DND-41 (cell line): ENCODE measurements around the gene MRPL36.

Source experiments
- EZH2 ChIP-seq: IDR thresholded peaks from 3 replicates; pipeline ENCODE4 v1.6.1; 2012; ENCODE audit warnings: borderline replicate concordance, low read depth, mild to moderate bottlenecking, moderate library complexity, low read length, inconsistent platforms; ENCODE audit not compliant: severe bottlenecking
- TF ChIP-seq, protein P1 (sequence below): IDR thresholded peaks from 2 replicates; pipeline ENCODE4 v1.5.1; 2012; ENCODE audit warnings: borderline replicate concordance, low read length, moderate library complexity, mild to moderate bottlenecking; ENCODE audit not compliant: poor library complexity, severe bottlenecking; ENCODE audit errors: extremely low read depth

DNA sequence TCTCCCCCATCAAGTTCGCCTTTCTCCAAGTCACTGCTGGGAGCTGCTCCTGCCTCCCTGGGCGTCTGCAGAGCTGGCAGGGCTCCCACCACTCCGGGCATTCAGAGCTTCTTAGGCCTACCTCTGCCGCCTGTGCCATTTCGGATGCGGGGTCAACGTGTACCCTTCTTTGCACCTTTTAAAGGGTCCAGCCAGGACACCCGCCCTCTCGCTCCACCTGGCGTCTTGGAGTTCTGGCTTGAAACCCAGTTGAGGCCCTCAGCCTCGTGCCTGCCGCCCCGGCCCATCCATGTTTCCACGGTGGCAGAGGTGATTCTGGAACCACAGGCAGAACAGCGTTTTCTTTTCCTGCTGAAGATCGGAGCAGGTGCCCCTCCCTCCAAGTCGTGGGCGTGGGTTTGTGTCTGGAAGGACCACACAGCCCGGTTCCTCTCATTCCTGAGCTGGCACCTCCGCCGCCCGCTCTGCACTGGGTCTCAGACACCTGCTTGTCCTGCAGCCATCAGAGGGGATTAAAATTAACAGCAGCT lies 34.5 kb upstream of the MRPL36 start:
- TF ChIP-seq, protein P1, sequence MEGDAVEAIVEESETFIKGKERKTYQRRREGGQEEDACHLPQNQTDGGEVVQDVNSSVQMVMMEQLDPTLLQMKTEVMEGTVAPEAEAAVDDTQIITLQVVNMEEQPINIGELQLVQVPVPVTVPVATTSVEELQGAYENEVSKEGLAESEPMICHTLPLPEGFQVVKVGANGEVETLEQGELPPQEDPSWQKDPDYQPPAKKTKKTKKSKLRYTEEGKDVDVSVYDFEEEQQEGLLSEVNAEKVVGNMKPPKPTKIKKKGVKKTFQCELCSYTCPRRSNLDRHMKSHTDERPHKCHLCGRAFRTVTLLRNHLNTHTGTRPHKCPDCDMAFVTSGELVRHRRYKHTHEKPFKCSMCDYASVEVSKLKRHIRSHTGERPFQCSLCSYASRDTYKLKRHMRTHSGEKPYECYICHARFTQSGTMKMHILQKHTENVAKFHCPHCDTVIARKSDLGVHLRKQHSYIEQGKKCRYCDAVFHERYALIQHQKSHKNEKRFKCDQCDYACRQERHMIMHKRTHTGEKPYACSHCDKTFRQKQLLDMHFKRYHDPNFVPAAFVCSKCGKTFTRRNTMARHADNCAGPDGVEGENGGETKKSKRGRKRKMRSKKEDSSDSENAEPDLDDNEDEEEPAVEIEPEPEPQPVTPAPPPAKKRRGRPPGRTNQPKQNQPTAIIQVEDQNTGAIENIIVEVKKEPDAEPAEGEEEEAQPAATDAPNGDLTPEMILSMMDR, result no peak
- TF ChIP-seq EZH2, result no peak
